SK-MEL-5 (cell line): ENCODE measurements around the gene METAP1. TPM values are rescaled to one million over a fixed set of nuclear protein-coding genes. Genes with fewer than 3 reads are reported as not detected.

Source experiments
- small RNA-seq, 2 experiments: library from RNA; depleted of rRNA; stranded (forward); fragments of <200 nt; gene quantifications; one replicate each; pipeline ENCODE3, GENCODE V24; 2014
- total RNA-seq: library from RNA; depleted of rRNA; stranded (reverse); fragments of >200 nt; shearing (Covaris generic); gene quantifications from 2 replicates; pipeline ENCODE4 v1.2.3, GENCODE V29; 2014; rRNA removed

The METAP1 gene
- total RNA-seq, 1 experiment from 2014 or later, result 58.4 TPM

Small RNA genes within 50 kb of the gene (small RNA-seq; reads per million reads assigned to genes)
- gene MIR3684 (0 to 0.19 reads per million in 2 experiments), gene RNU7-149P (0 reads per million in 2 experiments)

Other genes with a start within 250 kb of the METAP1 start
- 132 and 135 TPM in 2 replicates for gene EIF4E, start 66.6 kb upstream of the METAP1 start, total RNA-seq
- gene ADH5, start 93.1 kb downstream of the METAP1 start, total RNA-seq, result 117 and 136 TPM in 2 replicates
- not detected in 2 replicates for gene ADH4, start 148.6 kb downstream of the METAP1 start, total RNA-seq
- not detected in 2 replicates for gene ADH6, start 223.5 kb downstream of the METAP1 start, total RNA-seq